ENCODE results near the gene FOXP1. TPM values are rescaled to one million over a fixed set of nuclear protein-coding genes. Genes with fewer than 3 reads are reported as not detected.

Gene FOXP1
- total RNA-seq, 1 experiment from 2014 or later: 2.9 TPM

DNA sequence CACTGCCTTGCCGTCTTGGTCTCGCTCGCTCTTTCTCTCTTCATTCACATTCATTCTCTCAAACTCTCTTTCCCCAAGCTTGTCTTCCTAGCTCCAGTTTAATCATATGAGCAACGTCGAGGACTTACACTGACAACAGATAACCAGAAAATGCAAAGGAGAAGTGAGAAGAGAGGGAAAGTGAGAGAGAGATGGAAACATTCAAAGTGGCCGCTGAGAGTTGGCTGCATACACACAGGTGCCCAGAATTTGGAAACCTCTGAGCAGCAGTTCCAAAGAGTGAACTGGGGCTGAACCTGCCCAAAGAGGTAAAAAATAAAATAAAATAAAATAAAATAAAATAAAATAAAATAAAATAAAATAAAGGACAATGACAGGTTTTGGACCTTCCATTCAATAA, 583.0 kb downstream of the FOXP1 start:
- intact Hi-C loops (cut with micrococcal nuclease; ENCODE audit: unreplicated experiment): no loop called here
- no TSS peak for BruUV-seq (replicated peaks)
- Histone ChIP-seq H3K4me3 (ENCODE audit: low read depth in 2 of 2, low read length in 2 of 2) (no peak overlapping the region), H3K4me1 (ENCODE audit: control insufficient read depth, insufficient read depth, low read length) (no peaks in the 10 kb centered on the region), H3K36me3 (ENCODE audit: control insufficient read depth, insufficient read depth, low read length) (no peaks in the 10 kb centered on the region), H3K9me3 (ENCODE audit: control insufficient read depth, insufficient read depth, low read depth, low read length) (no peaks in the 10 kb centered on the region), H3K27me3 (ENCODE audit: control insufficient read depth, insufficient read depth, low read length) (no peaks in the 10 kb centered on the region), H3K27ac (ENCODE audit: low read length) (no peak overlapping the region)
- DNase-seq (ENCODE audit: low read depth, low spot score): no peak
- TF ChIP-seq, protein P1, sequence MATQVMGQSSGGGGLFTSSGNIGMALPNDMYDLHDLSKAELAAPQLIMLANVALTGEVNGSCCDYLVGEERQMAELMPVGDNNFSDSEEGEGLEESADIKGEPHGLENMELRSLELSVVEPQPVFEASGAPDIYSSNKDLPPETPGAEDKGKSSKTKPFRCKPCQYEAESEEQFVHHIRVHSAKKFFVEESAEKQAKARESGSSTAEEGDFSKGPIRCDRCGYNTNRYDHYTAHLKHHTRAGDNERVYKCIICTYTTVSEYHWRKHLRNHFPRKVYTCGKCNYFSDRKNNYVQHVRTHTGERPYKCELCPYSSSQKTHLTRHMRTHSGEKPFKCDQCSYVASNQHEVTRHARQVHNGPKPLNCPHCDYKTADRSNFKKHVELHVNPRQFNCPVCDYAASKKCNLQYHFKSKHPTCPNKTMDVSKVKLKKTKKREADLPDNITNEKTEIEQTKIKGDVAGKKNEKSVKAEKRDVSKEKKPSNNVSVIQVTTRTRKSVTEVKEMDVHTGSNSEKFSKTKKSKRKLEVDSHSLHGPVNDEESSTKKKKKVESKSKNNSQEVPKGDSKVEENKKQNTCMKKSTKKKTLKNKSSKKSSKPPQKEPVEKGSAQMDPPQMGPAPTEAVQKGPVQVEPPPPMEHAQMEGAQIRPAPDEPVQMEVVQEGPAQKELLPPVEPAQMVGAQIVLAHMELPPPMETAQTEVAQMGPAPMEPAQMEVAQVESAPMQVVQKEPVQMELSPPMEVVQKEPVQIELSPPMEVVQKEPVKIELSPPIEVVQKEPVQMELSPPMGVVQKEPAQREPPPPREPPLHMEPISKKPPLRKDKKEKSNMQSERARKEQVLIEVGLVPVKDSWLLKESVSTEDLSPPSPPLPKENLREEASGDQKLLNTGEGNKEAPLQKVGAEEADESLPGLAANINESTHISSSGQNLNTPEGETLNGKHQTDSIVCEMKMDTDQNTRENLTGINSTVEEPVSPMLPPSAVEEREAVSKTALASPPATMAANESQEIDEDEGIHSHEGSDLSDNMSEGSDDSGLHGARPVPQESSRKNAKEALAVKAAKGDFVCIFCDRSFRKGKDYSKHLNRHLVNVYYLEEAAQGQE (IDR thresholded peaks at IDR 0.05; ENCODE audit: insufficient read depth in 1 of 2, low read depth in 2 of 2, low read length in 1 of 2): no peak
- TF ChIP-seq, protein P2, sequence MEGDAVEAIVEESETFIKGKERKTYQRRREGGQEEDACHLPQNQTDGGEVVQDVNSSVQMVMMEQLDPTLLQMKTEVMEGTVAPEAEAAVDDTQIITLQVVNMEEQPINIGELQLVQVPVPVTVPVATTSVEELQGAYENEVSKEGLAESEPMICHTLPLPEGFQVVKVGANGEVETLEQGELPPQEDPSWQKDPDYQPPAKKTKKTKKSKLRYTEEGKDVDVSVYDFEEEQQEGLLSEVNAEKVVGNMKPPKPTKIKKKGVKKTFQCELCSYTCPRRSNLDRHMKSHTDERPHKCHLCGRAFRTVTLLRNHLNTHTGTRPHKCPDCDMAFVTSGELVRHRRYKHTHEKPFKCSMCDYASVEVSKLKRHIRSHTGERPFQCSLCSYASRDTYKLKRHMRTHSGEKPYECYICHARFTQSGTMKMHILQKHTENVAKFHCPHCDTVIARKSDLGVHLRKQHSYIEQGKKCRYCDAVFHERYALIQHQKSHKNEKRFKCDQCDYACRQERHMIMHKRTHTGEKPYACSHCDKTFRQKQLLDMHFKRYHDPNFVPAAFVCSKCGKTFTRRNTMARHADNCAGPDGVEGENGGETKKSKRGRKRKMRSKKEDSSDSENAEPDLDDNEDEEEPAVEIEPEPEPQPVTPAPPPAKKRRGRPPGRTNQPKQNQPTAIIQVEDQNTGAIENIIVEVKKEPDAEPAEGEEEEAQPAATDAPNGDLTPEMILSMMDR (IDR thresholded peaks at IDR 0.05): no peak
- TF ChIP-seq POLR2AphosphoS5 (IDR thresholded peaks at IDR 0.05; ENCODE audit: low read depth, low read length) (no peak), SIN3A (IDR thresholded peaks at IDR 0.05; ENCODE audit: borderline replicate concordance, insufficient read depth, low read depth, low read length) (no peak), TCF7L2 (IDR thresholded peaks at IDR 0.05; ENCODE audit: low read depth, low read length) (no peak)
- in situ Hi-C loops (cut with HindIII; ENCODE audit: low pct_unique_long_range_greater_than_20kb, low sequenced_read_pairs): no loop called here
- CTCF ChIA-PET: no interaction called here
- POLR2A ChIA-PET: no interaction called here
- no peak for ATAC-seq

DNA sequence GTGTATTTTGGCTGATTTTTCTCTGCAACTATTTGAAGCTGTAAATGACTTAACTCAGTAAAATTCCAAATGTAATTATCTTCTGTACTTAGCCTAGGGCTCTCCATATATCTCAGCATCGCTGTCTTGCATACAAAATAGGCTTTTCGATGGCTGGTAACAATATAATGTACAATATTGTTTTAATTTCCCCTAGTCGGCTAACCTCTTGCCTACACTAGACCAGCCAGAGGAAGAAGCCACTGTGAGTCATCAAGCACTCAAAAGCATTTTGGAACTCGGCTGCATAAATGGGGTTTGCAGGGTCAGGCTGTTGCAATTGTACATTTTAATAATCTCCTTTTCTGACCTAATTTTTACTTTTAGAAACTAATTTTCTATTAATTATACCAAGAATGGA, 583.8 kb downstream of the FOXP1 start:
- no peak for DNase-seq (ENCODE audit: low read depth, low spot score)
- no TSS peak for BruUV-seq (replicated peaks)
- no peak overlapping the region for H3K27ac ChIP-seq (ENCODE audit: low read length)
- H3K36me3 ChIP-seq (ENCODE audit: control insufficient read depth, insufficient read depth, low read length): no peaks in the 10 kb centered on the region
- in situ Hi-C loops (cut with HindIII; ENCODE audit: low pct_unique_long_range_greater_than_20kb, low sequenced_read_pairs): no loop called here
- ATAC-seq: no peak
- no peaks in the 10 kb centered on the region for H3K4me1 ChIP-seq (ENCODE audit: control insufficient read depth, insufficient read depth, low read length)
- no peaks in the 10 kb centered on the region for H3K9me3 ChIP-seq (ENCODE audit: control insufficient read depth, insufficient read depth, low read depth, low read length)
- CTCF ChIA-PET: no interaction called here
- intact Hi-C loops (cut with micrococcal nuclease; ENCODE audit: unreplicated experiment): no loop called here
- no peaks in the 10 kb centered on the region for H3K27me3 ChIP-seq (ENCODE audit: control insufficient read depth, insufficient read depth, low read length)
- no peak overlapping the region for H3K4me3 ChIP-seq (ENCODE audit: low read depth in 2 of 2, low read length in 2 of 2)
- TF ChIP-seq, protein P2 (IDR thresholded peaks at IDR 0.05): no peak
- POLR2A ChIA-PET: no interaction called here

DNA sequence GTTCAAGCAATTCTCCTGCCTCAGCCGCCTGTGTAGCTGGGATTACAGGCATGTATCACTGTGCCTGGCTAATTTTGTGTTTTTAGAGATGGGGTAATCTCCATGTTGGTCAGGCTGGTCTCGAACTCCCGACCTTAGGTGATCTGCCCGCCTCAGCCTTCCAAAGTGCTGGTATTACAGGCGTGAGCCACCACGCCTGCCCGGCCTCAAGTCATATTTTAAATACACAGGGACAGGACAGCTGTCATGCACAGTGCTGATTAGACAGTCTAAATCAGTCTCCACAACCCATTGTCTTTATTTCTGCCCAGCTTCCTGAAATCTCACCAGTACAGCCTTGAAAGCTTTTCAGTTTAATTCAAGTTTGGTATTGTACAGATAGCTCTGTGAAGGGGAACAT, 587.4 kb downstream of the FOXP1 start:
- Histone ChIP-seq H3K4me3 (ENCODE audit: low read depth in 2 of 2, low read length in 2 of 2) (no peak overlapping the region), H3K27me3 (ENCODE audit: control insufficient read depth, insufficient read depth, low read length) (no peaks in the 10 kb centered on the region), H3K36me3 (ENCODE audit: control insufficient read depth, insufficient read depth, low read length) (no peaks in the 10 kb centered on the region), H3K4me1 (ENCODE audit: control insufficient read depth, insufficient read depth, low read length) (no peaks in the 10 kb centered on the region), H3K27ac (ENCODE audit: low read length) (no peak overlapping the region), H3K9me3 (ENCODE audit: control insufficient read depth, insufficient read depth, low read depth, low read length) (no peaks in the 10 kb centered on the region)
- DNase-seq (ENCODE audit: low read depth, low spot score) (no peak), ATAC-seq (no peak)
- intact Hi-C loops (cut with micrococcal nuclease; ENCODE audit: unreplicated experiment): no loop called here
- TF ChIP-seq, protein P2 (IDR thresholded peaks at IDR 0.05): no peak
- TF ChIP-seq SIN3A (IDR thresholded peaks at IDR 0.05; ENCODE audit: borderline replicate concordance, insufficient read depth, low read depth, low read length) (no peak), POLR2AphosphoS5 (IDR thresholded peaks at IDR 0.05; ENCODE audit: low read depth, low read length) (no peak), TCF7L2 (IDR thresholded peaks at IDR 0.05; ENCODE audit: low read depth, low read length) (no peak)
- TF ChIP-seq, protein P1 (IDR thresholded peaks at IDR 0.05; ENCODE audit: insufficient read depth in 1 of 2, low read depth in 2 of 2, low read length in 1 of 2): no peak
- CTCF ChIA-PET: interaction anchor here (0.5 kb wide), 1 partner anchor 178 kb away, joined by 3 read pairs; no protein-coding TSS in a partner anchor
- in situ Hi-C loops (cut with HindIII; ENCODE audit: low pct_unique_long_range_greater_than_20kb, low sequenced_read_pairs): no loop called here
- POLR2A ChIA-PET: no interaction called here
- BruUV-seq (replicated peaks): no TSS peak

Data from Panc1 (cell line).